HG02938 (cell line): Measurements from ENCODE around the gene TNIP1.
A peak's percentile ranks its signal among the peaks of the same experiment; 100 is the strongest.

Experiments used
- ATAC-seq: cut with Tn5 transposase; IDR thresholded peaks from one replicate; pipeline ENCODE4 v1.9.1; 2021; ENCODE audit warnings: mild to moderate bottlenecking, moderate library complexity; ENCODE audit not compliant: unreplicated experiment

TNIP1 gene

GRCh38 chr5:151080613-151081430 lies at the start of gene TNIP1:
TNIP1 (minus strand) TSS chr5:151081034; CDS start chr5:151065095, 15,939 bp downstream.
- ATAC-seq = peak; percentile 66

GRCh38 chr5:151130235-151130921 lies 49.5 kb upstream of the TNIP1 start:
- ATAC-seq = no peak

- no peak for ATAC-seq
Measured at GRCh38 chr5:151128817-151129216, 48.0 kb upstream of the TNIP1 start.

- no peak for ATAC-seq
Measured at GRCh38 chr5:151127926-151128325, 47.1 kb upstream of the TNIP1 start.

GRCh38 chr5:151126199-151126645 lies 45.4 kb upstream of the TNIP1 start:
- ATAC-seq = no peak

GRCh38 chr5:151125421-151125820 lies 44.6 kb upstream of the TNIP1 start:
- ATAC-seq = no peak

- ATAC-seq = peak; percentile 84
Measured at GRCh38 chr5:151123897-151124751, 43.3 kb upstream of the TNIP1 start.

GRCh38 chr5:151122828-151123227 lies 42.0 kb upstream of the TNIP1 start:
- ATAC-seq = no peak

GRCh38 chr5:151121665-151122064 lies 40.8 kb upstream of the TNIP1 start:
- no peak for ATAC-seq

- ATAC-seq = no peak
Measured at GRCh38 chr5:151121095-151121494, 40.3 kb upstream of the TNIP1 start.

GRCh38 chr5:151118913-151119575 lies 38.2 kb upstream of the TNIP1 start:
- ATAC-seq = no peak

GRCh38 chr5:151115272-151115905 lies 34.6 kb upstream of the TNIP1 start:
- peak; percentile 39 for ATAC-seq

- ATAC-seq = no peak
Measured at GRCh38 chr5:151113651-151114050, 32.8 kb upstream of the TNIP1 start.

GRCh38 chr5:151110992-151111391 lies 30.2 kb upstream of the TNIP1 start:
- ATAC-seq = no peak

GRCh38 chr5:151110122-151110681 lies 29.4 kb upstream of the TNIP1 start:
- ATAC-seq = no peak

GRCh38 chr5:151108566-151108965 lies 27.7 kb upstream of the TNIP1 start:
- ATAC-seq = no peak

- ATAC-seq = no peak
Measured at GRCh38 chr5:151107738-151108520, 27.1 kb upstream of the TNIP1 start.

GRCh38 chr5:151107084-151107483 lies 26.2 kb upstream of the TNIP1 start:
- ATAC-seq = no peak

GRCh38 chr5:151106509-151106908 lies 25.7 kb upstream of the TNIP1 start:
- ATAC-seq = no peak
